H9 (cell line): ENCODE data around the gene ZSWIM6. TPM values are rescaled to one million over a fixed set of nuclear protein-coding genes. Genes with fewer than 3 reads are reported as not detected.

Experiments
- DNase-seq: peaks from one replicate; pipeline ENCODE4 v3.0.0-alpha.2; 2017
- H2AFZ ChIP-seq: one replicate; pipeline ENCODE4 v1.6.1; 2013; ENCODE audit warnings: mild to moderate bottlenecking, low read length, control low read depth, moderate library complexity
- H2AK5ac ChIP-seq: 2 replicates; pipeline ENCODE4 v1.6.1; 2013; ENCODE audit warnings: low read length, control low read depth, mixed read lengths; ENCODE audit not compliant: insufficient read length
- H2BK120ac ChIP-seq: one replicate; pipeline ENCODE4 v1.6.1; 2013; ENCODE audit warnings: low read depth, mild to moderate bottlenecking, low read length, control low read depth, inconsistent platforms; ENCODE audit not compliant: poor library complexity, severe bottlenecking
- H2BK12ac ChIP-seq: 2 replicates; pipeline ENCODE4 v1.6.1; 2013; ENCODE audit warnings: low read length, control low read depth, mixed read lengths, low read depth; ENCODE audit not compliant: insufficient read length
- H2BK15ac ChIP-seq: 2 replicates; pipeline ENCODE4 v1.6.1; 2013; ENCODE audit warnings: low read depth, low read length, control low read depth
- H2BK20ac ChIP-seq: one replicate; pipeline ENCODE4 v1.6.1; 2013; ENCODE audit warnings: low read depth, mild to moderate bottlenecking, low read length, control low read depth, inconsistent platforms; ENCODE audit not compliant: poor library complexity, severe bottlenecking
- H2BK5ac ChIP-seq: 2 replicates; pipeline ENCODE4 v1.6.1; 2013; ENCODE audit warnings: low read length, control low read depth, mixed read lengths; ENCODE audit not compliant: insufficient read length
- H3K14ac ChIP-seq: 2 replicates; pipeline ENCODE4 v1.6.1; 2013; ENCODE audit warnings: low read length, control low read depth; ENCODE audit not compliant: insufficient read depth
- H3K18ac ChIP-seq: 2 replicates; pipeline ENCODE4 v1.6.1; 2013; ENCODE audit warnings: low read depth, mild to moderate bottlenecking, mixed read lengths, low read length, control low read depth; ENCODE audit not compliant: insufficient read length
- H3K23ac ChIP-seq: 2 replicates; pipeline ENCODE4 v1.6.1; 2013; ENCODE audit warnings: low read length, control low read depth, mixed read lengths, low read depth; ENCODE audit not compliant: insufficient read length
- H3K23me2 ChIP-seq: 2 replicates; pipeline ENCODE4 v1.6.1; 2013; ENCODE audit warnings: low read depth, mild to moderate bottlenecking, mixed read lengths, low read length, control low read depth; ENCODE audit not compliant: insufficient read length, poor library complexity, severe bottlenecking
- H3K27ac ChIP-seq: 2 replicates; pipeline ENCODE4 v1.5.1; 2013; ENCODE audit warnings: low read length, control low read depth, mixed read lengths, low read depth; ENCODE audit not compliant: insufficient read length
- H3K27me3 ChIP-seq: 2 replicates; pipeline ENCODE4 v1.6.1; 2013; ENCODE audit warnings: low read length, control low read depth, inconsistent platforms; ENCODE audit not compliant: insufficient read depth
- H3K4ac ChIP-seq: 2 replicates; pipeline ENCODE4 v1.6.1; 2013; ENCODE audit warnings: low read depth, mild to moderate bottlenecking, control low read depth, inconsistent platforms, low read length, moderate library complexity
- H3K4me1 ChIP-seq: 2 replicates; pipeline ENCODE4 v1.6.1; 2013; ENCODE audit warnings: low read length, control low read depth, inconsistent platforms; ENCODE audit not compliant: insufficient read depth
- H3K4me2 ChIP-seq: 2 replicates; pipeline ENCODE4 v1.6.1; 2013; ENCODE audit warnings: low read length, control low read depth, mixed read lengths; ENCODE audit not compliant: insufficient read length, insufficient read depth
- H3K56ac ChIP-seq: 2 replicates; pipeline ENCODE4 v1.6.1; 2013; ENCODE audit warnings: low read depth, mild to moderate bottlenecking, mixed read lengths, low read length, control low read depth; ENCODE audit not compliant: insufficient read length
- H3K79me1 ChIP-seq: 2 replicates; pipeline ENCODE4 v1.6.1; 2013; ENCODE audit warnings: low read depth, mild to moderate bottlenecking, moderate library complexity, low read length, control low read depth, inconsistent platforms; ENCODE audit not compliant: insufficient read depth, poor library complexity, severe bottlenecking
- H3K79me2 ChIP-seq: 2 replicates; pipeline ENCODE4 v1.6.1; 2013; ENCODE audit warnings: low read length, control low read depth, inconsistent platforms; ENCODE audit not compliant: insufficient read depth
- H3K9ac ChIP-seq: 2 replicates; pipeline ENCODE4 v1.6.1; 2013; ENCODE audit warnings: low read length, control low read depth, mixed read lengths; ENCODE audit not compliant: insufficient read length; ENCODE audit errors: extremely low read depth
- H3K9me3 ChIP-seq: one replicate; pipeline ENCODE4 v1.6.1; 2013; ENCODE audit warnings: low read depth, low read length, inconsistent platforms; ENCODE audit not compliant: control insufficient read depth
- H3T11ph ChIP-seq: one replicate; pipeline ENCODE4 v1.6.1; 2013; ENCODE audit warnings: mild to moderate bottlenecking, low read length, control low read depth, inconsistent platforms
- H4K20me1 ChIP-seq: one replicate; pipeline ENCODE4 v1.6.1; 2013; ENCODE audit not compliant: control insufficient read depth, insufficient read length, insufficient read depth
- H4K5ac ChIP-seq: 2 replicates; pipeline ENCODE4 v1.6.1; 2013; ENCODE audit warnings: low read depth, mild to moderate bottlenecking, mixed read lengths, low read length, control low read depth; ENCODE audit not compliant: insufficient read length
- H4K8ac ChIP-seq: replicated peaks from 2 replicates; pipeline ENCODE4 v1.6.1; 2013; ENCODE audit warnings: low read length, control low read depth, mixed read lengths, low read depth; ENCODE audit not compliant: insufficient read length
- H4K91ac ChIP-seq: 2 replicates; pipeline ENCODE4 v1.6.1; 2013; ENCODE audit warnings: low read depth, mild to moderate bottlenecking, moderate library complexity, mixed read lengths, low read length, control low read depth; ENCODE audit not compliant: insufficient read length
- H3K27ac Mint-ChIP-seq, 3 experiments: 2 replicates in 2 of 3; 3 replicates in 1 of 3; pipeline ENCODE4 v1.8.0; 2020 to 2021; ENCODE audit warnings: mixed read lengths in 3 of 3, mild to moderate bottlenecking in 1 of 3, moderate library complexity in 1 of 3
- H3K27me3 Mint-ChIP-seq: 2 replicates; pipeline ENCODE4 v1.8.0; 2021; ENCODE audit warnings: low read depth, mild to moderate bottlenecking, moderate library complexity, mixed read lengths
- H3K36me3 Mint-ChIP-seq, 3 experiments: 2 replicates in 2 of 3; 3 replicates in 1 of 3; pipeline ENCODE4 v1.8.0; 2020 to 2021; ENCODE audit warnings: low read depth in 3 of 3, mixed read lengths in 3 of 3; ENCODE audit not compliant: insufficient read depth in 1 of 3
- H3K4me1 Mint-ChIP-seq, 2 experiments: 2 replicates each; pipeline ENCODE4 v1.8.0; 2020; ENCODE audit warnings: mixed read lengths in 2 of 2
- H3K4me3 Mint-ChIP-seq, 2 experiments: 2 replicates in 1 of 2; 3 replicates in 1 of 2; pipeline ENCODE4 v1.8.0; 2020 to 2021; ENCODE audit warnings: mild to moderate bottlenecking in 2 of 2, mixed read lengths in 2 of 2, moderate library complexity in 1 of 2
- H3K9me3 Mint-ChIP-seq, 2 experiments: 2 replicates in 1 of 2; 3 replicates in 1 of 2; pipeline ENCODE4 v1.8.0; 2020; ENCODE audit warnings: mild to moderate bottlenecking in 2 of 2, mixed read lengths in 2 of 2, moderate library complexity in 1 of 2
- WGBS: extraction: QIAGEN DNeasy Blood & Tissue Kit; methylation state at CpG from one replicate; pipeline ENCODE4 v1.1.7; 2013; ENCODE audit warnings: missing lambda C conversion rate, low lambda C conversion rate, mixed read lengths; ENCODE audit not compliant: insufficient read length; ENCODE audit errors: extremely low coverage; 5-methylcytosine and 5-hydroxymethylcytosine counted together
- total RNA-seq: library from RNA; stranded (reverse); gene quantifications from 2 replicates; pipeline ENCODE4 v1.2.1, GENCODE V29; 2021
- TF ChIP-seq, protein P1 (sequence below): fragments of 200-600 bp; sonication (generic); conservative IDR thresholded peaks from 3 replicates; pipeline ENCODE4 v1.8.0; 2021; ENCODE audit warnings: antibody characterized with exemption, mild to moderate bottlenecking

The ZSWIM6 gene
- total RNA-seq, 1 experiment from 2014 or later, result 11.5 TPM

DNA sequence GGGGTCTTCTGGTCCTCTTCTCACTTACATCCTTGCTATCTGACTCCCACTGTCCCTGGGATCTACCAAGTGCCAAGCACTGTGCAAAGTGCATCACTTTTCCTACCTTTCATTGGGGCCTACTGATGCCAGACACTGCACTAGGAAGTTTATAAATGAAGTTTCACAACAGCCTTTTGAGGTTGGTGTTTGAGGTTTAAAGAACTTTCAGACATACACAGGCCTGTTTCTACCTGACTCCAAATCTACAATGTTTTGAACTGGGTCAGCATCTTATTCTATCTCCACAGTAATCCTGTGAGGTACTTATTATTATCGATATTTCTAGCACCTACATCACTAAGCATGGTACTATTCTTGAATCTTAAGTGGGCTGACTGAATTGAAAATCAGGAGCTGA, 227.7 kb downstream of the ZSWIM6 start:
- Histone ChIP-seq H4K5ac (no peak overlapping the region), H3K9ac (no peak overlapping the region), H3K79me1 (no peaks in the 10 kb centered on the region), H4K91ac (no peak overlapping the region), H4K8ac (no peak overlapping the region), H3K79me2 (no peaks in the 10 kb centered on the region), H3K56ac (no peak overlapping the region), H3K4me1 (no peaks in the 10 kb centered on the region), H3T11ph (no peak overlapping the region), H3K9me3 (no peaks in the 10 kb centered on the region), H4K20me1 (no peaks in the 10 kb centered on the region), H2BK120ac (no peak overlapping the region), H2BK12ac (no peak overlapping the region), H3K27me3 (no peaks in the 10 kb centered on the region), H3K23me2 (no peaks in the 10 kb centered on the region), H3K14ac (no peak overlapping the region), H3K23ac (no peak overlapping the region), H3K18ac (no peak overlapping the region), H2AK5ac (no peak overlapping the region), H3K4me2 (no peak overlapping the region), H2BK20ac (no peak overlapping the region), H2BK5ac (no peak overlapping the region), H3K27ac (no peak overlapping the region), H2AFZ (no peak overlapping the region), H3K4ac (no peak overlapping the region), H2BK15ac (no peak overlapping the region)
- Mint-ChIP-seq H3K27me3 (no peaks in the 10 kb centered on the region), H3K4me3 (no peak overlapping the region), H3K4me1 (peaks cover 8 to 14% of the 10 kb centered on the region in 2 experiments), H3K36me3 (peaks cover 4 to 7% (median 7%) of the 10 kb centered on the region in 3 experiments; a peak in 6 of 7 replicates), H3K27ac (no peak overlapping the region), H3K9me3 (peaks cover 5 to 8% of the 10 kb centered on the region in 2 experiments)
- TF ChIP-seq, protein P1, sequence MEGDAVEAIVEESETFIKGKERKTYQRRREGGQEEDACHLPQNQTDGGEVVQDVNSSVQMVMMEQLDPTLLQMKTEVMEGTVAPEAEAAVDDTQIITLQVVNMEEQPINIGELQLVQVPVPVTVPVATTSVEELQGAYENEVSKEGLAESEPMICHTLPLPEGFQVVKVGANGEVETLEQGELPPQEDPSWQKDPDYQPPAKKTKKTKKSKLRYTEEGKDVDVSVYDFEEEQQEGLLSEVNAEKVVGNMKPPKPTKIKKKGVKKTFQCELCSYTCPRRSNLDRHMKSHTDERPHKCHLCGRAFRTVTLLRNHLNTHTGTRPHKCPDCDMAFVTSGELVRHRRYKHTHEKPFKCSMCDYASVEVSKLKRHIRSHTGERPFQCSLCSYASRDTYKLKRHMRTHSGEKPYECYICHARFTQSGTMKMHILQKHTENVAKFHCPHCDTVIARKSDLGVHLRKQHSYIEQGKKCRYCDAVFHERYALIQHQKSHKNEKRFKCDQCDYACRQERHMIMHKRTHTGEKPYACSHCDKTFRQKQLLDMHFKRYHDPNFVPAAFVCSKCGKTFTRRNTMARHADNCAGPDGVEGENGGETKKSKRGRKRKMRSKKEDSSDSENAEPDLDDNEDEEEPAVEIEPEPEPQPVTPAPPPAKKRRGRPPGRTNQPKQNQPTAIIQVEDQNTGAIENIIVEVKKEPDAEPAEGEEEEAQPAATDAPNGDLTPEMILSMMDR, result no peak
- WGBS, result no CpG with 5 or more reads among the region's 1 CpG
- DNase-seq, result no peak
